Type B pancreatic cell (in vitro differentiated cells): Measurements from ENCODE around the gene VSIR. TPM values are rescaled to one million over a fixed set of nuclear protein-coding genes. Genes with fewer than 3 reads are reported as not detected.

Source experiments
- DNase-seq: peaks from one replicate; pipeline ENCODE4 v3.0.0; 2021; ENCODE audit warnings: mixed read lengths; ENCODE audit not compliant: unreplicated experiment; ENCODE audit errors: extremely low spot score
- H3K27ac Mint-ChIP-seq: 2 replicates; pipeline ENCODE4 v1.8.0; 2021; ENCODE audit warnings: mild to moderate bottlenecking, mixed read lengths
- H3K27me3 Mint-ChIP-seq: 2 replicates; pipeline ENCODE4 v1.8.0; 2021; ENCODE audit warnings: mixed read lengths
- H3K36me3 Mint-ChIP-seq: 2 replicates; pipeline ENCODE4 v1.8.0; 2021; ENCODE audit warnings: mixed read lengths
- H3K4me1 Mint-ChIP-seq: one replicate; pipeline ENCODE4 v1.8.0; 2021; ENCODE audit warnings: mixed read lengths; ENCODE audit not compliant: unreplicated experiment
- H3K4me3 Mint-ChIP-seq: 2 replicates; pipeline ENCODE4 v1.8.0; 2021; ENCODE audit warnings: mild to moderate bottlenecking, mixed read lengths
- H3K9me3 Mint-ChIP-seq: 2 replicates; pipeline ENCODE4 v1.8.0; 2021; ENCODE audit warnings: mixed read lengths
- CTCF ChIP-seq: fragments of 200-600 bp; sonication (generic); conservative IDR thresholded peaks from 2 replicates; pipeline ENCODE4 v1.5.0; 2021; ENCODE audit warnings: antibody characterized with exemption, mild to moderate bottlenecking
- total RNA-seq: library from RNA; stranded (reverse); gene quantifications from 2 replicates; pipeline ENCODE4 v1.2.1, GENCODE V29; 2021; ENCODE audit warnings: low replicate concordance

VSIR gene
- total RNA-seq, 1 donor from 2014 or later = 47.0 TPM

- H3K9me3 Mint-ChIP-seq = no peaks in the 10 kb centered on the region
- no peak for DNase-seq
- H3K27me3 Mint-ChIP-seq = peaks cover 12% of the 10 kb centered on the region
- peaks cover 4% of the 10 kb centered on the region for H3K4me1 Mint-ChIP-seq
- peaks cover 8% of the 10 kb centered on the region for H3K36me3 Mint-ChIP-seq
- TF ChIP-seq CTCF = no peak
- H3K4me3 Mint-ChIP-seq = no peak overlapping the region
- no peak overlapping the region for H3K27ac Mint-ChIP-seq
These were observed 38.0 kb upstream of the VSIR start for GRCh38 chr10:71811351-71811750.

- H3K27ac Mint-ChIP-seq = no peak overlapping the region
These were observed 36.9 kb upstream of the VSIR start for GRCh38 chr10:71810048-71810750.

GRCh38 chr10:71809628-71810027 is 36.3 kb upstream of the VSIR start:
- no peaks in the 10 kb centered on the region for H3K9me3 Mint-ChIP-seq
- H3K36me3 Mint-ChIP-seq = no peaks in the 10 kb centered on the region
- H3K27ac Mint-ChIP-seq = no peak overlapping the region
- H3K27me3 Mint-ChIP-seq = peaks cover 25% of the 10 kb centered on the region
- H3K4me3 Mint-ChIP-seq = no peak overlapping the region
- no peak for DNase-seq
- no peak for TF ChIP-seq CTCF
- peaks cover 4% of the 10 kb centered on the region for H3K4me1 Mint-ChIP-seq

More at GRCh38 chr10:71810048-71810750, 36.9 kb upstream of the VSIR start:
- Mint-ChIP-seq H3K27me3 (peaks cover 19% of the 10 kb centered on the region), H3K36me3 (no peaks in the 10 kb centered on the region), H3K9me3 (no peaks in the 10 kb centered on the region), H3K4me1 (peaks cover 4% of the 10 kb centered on the region), H3K4me3 (no peak overlapping the region)
- DNase-seq = no peak
- no peak for TF ChIP-seq CTCF

GRCh38 chr10:71807557-71808510 is 34.5 kb upstream of the VSIR start:
- no peak overlapping the region for H3K27ac Mint-ChIP-seq
- no peaks in the 10 kb centered on the region for H3K36me3 Mint-ChIP-seq
- H3K4me3 Mint-ChIP-seq = no peak overlapping the region
- TF ChIP-seq CTCF = no peak
- H3K4me1 Mint-ChIP-seq = peaks cover 8% of the 10 kb centered on the region
- no peaks in the 10 kb centered on the region for H3K9me3 Mint-ChIP-seq
- peaks cover 31% of the 10 kb centered on the region for H3K27me3 Mint-ChIP-seq
- no peak for DNase-seq

- no peak overlapping the region for H3K4me3 Mint-ChIP-seq
- H3K27ac Mint-ChIP-seq = no peak overlapping the region
- TF ChIP-seq CTCF = no peak
- H3K27me3 Mint-ChIP-seq = peaks cover 33% of the 10 kb centered on the region
- peaks cover 4% of the 10 kb centered on the region for H3K4me1 Mint-ChIP-seq
- no peak for DNase-seq
- no peaks in the 10 kb centered on the region for H3K36me3 Mint-ChIP-seq
- no peaks in the 10 kb centered on the region for H3K9me3 Mint-ChIP-seq
These were observed 33.6 kb upstream of the VSIR start for GRCh38 chr10:71806704-71807556.
